ENCODE data around the gene FPR3.

The FPR3 gene

GRCh38 chr19:51807111-51807701 is 12.2 kb downstream of the FPR3 start:
- DNase-seq (ENCODE audit: low read depth in 3 of 3): no peak

- no peak for DNase-seq (ENCODE audit: low read depth in 3 of 3)
Measured at GRCh38 chr19:51807925-51808324, 13.0 kb downstream of the FPR3 start.

- DNase-seq (ENCODE audit: low read depth in 3 of 3): no peak
Measured at GRCh38 chr19:51808333-51808986, 13.5 kb downstream of the FPR3 start.

GRCh38 chr19:51809787-51810186 is 14.8 kb downstream of the FPR3 start:
- DNase-seq (ENCODE audit: low read depth in 3 of 3): no peak

GRCh38 chr19:51810223-51810622 is 15.3 kb downstream of the FPR3 start:
- no peak for DNase-seq (ENCODE audit: low read depth in 3 of 3)

- no peak for DNase-seq (ENCODE audit: low read depth in 3 of 3)
Measured at GRCh38 chr19:51811344-51811743, 16.4 kb downstream of the FPR3 start.

- no peak for DNase-seq (ENCODE audit: low read depth in 3 of 3)
Measured at GRCh38 chr19:51815043-51815442, 20.1 kb downstream of the FPR3 start.

- no peak for DNase-seq (ENCODE audit: low read depth in 3 of 3)
Measured at GRCh38 chr19:51816711-51817110, 21.8 kb downstream of the FPR3 start.

- no peak for DNase-seq (ENCODE audit: low read depth in 3 of 3)
Measured at GRCh38 chr19:51820011-51820410, 25.1 kb downstream of the FPR3 start.

- no peak for DNase-seq (ENCODE audit: low read depth in 3 of 3)
Measured at GRCh38 chr19:51820831-51821446, 26.0 kb downstream of the FPR3 start.

GRCh38 chr19:51821456-51821855 is 26.5 kb downstream of the FPR3 start:
- no peak for DNase-seq (ENCODE audit: low read depth in 3 of 3)

GRCh38 chr19:51821921-51822320 is 27.0 kb downstream of the FPR3 start:
- DNase-seq (ENCODE audit: low read depth in 3 of 3): no peak

- no peak for DNase-seq (ENCODE audit: low read depth in 3 of 3)
Measured at GRCh38 chr19:51822325-51822724, 27.4 kb downstream of the FPR3 start.

- no peak for DNase-seq (ENCODE audit: low read depth in 3 of 3)
Measured at GRCh38 chr19:51822946-51823345, 28.0 kb downstream of the FPR3 start.

GRCh38 chr19:51824281-51825005 is 29.5 kb downstream of the FPR3 start:
- DNase-seq (ENCODE audit: low read depth in 3 of 3): no peak

GRCh38 chr19:51830274-51830673 is 35.3 kb downstream of the FPR3 start:
- DNase-seq (ENCODE audit: low read depth in 3 of 3): no peak

- no peak for DNase-seq (ENCODE audit: low read depth in 3 of 3)
Measured at GRCh38 chr19:51837145-51837544, 42.2 kb downstream of the FPR3 start.

- no peak for DNase-seq (ENCODE audit: low read depth in 3 of 3)
Measured at GRCh38 chr19:51861870-51862622, 67.1 kb downstream of the FPR3 start.

GRCh38 chr19:51873097-51873496 is 78.1 kb downstream of the FPR3 start:
- DNase-seq (ENCODE audit: low read depth in 3 of 3): no peak
